GM13977 (cell line): Measurements from ENCODE around the gene TNFAIP8L2.

Source experiments
- DNase-seq: peaks from one replicate; pipeline ENCODE4 v3.0.0; 2012; ENCODE audit warnings: low spot score
- in situ Hi-C: fragments of 300-500 bp; cut with MboI; formaldehyde crosslinking; loops from one replicate; pipeline ENCODE4 v1.12.0; 2022; ENCODE audit warnings: low sequenced_read_pairs, low pct_unique_long_range_greater_than_20kb, mixed read lengths, inconsistent platforms; ENCODE audit not compliant: unreplicated experiment
- TF ChIP-seq, protein P1 (sequence below): IDR thresholded peaks from 2 replicates; pipeline ENCODE4 v1.5.1; 2012; ENCODE audit warnings: mild to moderate bottlenecking, control low read depth; ENCODE audit not compliant: insufficient read depth; ENCODE audit errors: extremely low read depth, missing control alignments

TNFAIP8L2 gene

DNA sequence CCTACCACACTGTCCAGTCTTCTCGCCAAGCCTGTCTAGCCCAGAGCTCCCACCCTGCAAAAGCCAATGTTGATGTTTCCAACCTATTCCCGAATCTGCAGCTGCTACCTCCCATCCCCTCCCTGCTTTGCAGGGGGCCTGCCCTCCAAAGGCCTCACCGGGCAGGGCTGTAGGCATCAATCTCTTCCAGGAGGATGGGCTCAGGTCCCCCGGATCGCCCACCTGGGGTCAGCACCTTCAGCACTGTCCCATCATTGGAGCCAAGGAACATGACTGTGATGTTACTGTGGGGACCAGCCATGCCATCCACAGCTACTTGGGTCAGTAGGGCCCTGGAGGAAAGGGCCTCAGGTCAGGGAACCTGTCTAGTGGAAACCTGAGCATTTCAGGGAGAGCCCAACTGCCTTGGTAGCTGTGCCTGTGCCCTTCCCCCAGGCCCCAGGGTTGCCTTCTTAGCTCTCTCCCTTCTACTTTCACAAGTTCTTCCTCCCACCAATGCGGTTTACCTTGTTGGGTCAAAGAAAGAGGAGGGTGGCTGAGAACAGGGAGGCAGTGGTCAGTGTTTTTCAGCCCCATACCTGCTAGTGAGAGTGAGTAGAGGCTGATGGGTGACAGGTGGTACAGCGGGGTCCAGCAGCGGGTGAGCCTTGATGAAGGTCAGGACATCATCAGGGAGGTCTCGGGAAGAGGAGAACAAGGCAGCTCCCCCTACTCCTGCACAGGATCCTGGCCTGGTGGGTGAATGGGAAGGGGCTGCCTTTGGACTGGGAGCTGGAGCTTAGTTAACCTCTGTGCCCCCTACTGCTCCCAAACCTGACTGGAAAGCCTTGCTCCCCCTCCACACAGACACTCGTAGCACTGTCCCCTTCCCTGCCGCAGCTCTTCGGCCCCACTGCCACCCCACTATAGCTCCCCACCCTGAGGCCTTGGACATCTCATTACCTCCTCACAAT is 20.7 kb upstream of the TNFAIP8L2 start:
- TF ChIP-seq, protein P1, sequence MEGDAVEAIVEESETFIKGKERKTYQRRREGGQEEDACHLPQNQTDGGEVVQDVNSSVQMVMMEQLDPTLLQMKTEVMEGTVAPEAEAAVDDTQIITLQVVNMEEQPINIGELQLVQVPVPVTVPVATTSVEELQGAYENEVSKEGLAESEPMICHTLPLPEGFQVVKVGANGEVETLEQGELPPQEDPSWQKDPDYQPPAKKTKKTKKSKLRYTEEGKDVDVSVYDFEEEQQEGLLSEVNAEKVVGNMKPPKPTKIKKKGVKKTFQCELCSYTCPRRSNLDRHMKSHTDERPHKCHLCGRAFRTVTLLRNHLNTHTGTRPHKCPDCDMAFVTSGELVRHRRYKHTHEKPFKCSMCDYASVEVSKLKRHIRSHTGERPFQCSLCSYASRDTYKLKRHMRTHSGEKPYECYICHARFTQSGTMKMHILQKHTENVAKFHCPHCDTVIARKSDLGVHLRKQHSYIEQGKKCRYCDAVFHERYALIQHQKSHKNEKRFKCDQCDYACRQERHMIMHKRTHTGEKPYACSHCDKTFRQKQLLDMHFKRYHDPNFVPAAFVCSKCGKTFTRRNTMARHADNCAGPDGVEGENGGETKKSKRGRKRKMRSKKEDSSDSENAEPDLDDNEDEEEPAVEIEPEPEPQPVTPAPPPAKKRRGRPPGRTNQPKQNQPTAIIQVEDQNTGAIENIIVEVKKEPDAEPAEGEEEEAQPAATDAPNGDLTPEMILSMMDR: peak; percentile 25
- no peak for DNase-seq
- in situ Hi-C loops: no loop called here

DNA sequence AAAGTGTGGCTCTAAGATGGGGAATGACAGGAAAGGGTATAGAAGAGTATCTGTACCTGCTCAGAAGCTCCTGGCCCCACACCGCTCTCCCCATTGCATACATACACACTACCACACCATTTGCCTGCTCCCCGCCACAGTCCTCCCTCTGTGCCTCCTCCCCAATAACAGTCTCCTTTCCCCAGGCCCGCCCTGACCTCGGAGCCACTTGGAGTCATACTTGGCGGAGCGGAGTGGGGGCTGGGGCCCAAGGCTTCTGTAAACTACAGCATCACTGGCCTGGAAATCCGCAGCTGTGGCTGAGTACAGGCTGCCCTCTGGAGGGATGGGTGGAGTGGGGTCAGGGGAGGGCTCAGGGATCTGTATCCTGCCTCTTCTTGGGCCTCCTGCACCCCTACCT is 18.7 kb upstream of the TNFAIP8L2 start:
- TF ChIP-seq, protein P1: no peak
- no peak for DNase-seq
- in situ Hi-C loops: no loop called here

DNA sequence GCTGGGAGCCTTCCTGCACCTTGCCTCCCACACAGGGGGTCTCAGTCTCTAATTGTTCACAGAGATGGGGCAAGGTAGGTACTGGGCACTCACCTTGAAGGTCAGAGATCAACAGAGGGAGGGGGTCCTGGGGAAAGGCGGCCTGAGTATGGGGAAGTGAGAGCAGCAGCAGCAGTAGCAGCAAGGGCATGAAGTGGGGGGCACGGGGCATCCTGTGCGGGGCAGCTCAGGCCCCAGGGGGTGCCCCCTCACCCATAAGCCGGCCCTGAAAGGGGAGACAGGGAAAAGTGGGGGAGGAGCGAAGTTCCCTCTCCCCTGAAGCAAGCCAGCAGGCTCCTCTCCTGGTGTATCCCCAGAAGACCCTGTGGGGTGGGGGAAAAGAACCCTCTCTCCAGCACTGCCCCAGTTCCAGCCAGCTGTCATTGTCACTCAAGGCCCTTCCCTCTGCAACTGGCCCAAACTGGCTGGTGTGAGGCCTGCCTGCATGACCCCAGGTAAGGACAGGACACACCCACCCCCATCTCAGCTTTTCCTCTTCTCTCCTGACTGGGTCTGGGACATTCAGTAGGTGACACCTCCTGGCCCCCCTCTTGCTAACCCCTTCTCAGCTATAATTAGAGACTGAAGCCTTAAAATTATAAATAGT is 13.9 kb upstream of the TNFAIP8L2 start:
- TF ChIP-seq, protein P1: no peak
- DNase-seq: no peak
- in situ Hi-C loops: no loop called here

DNA sequence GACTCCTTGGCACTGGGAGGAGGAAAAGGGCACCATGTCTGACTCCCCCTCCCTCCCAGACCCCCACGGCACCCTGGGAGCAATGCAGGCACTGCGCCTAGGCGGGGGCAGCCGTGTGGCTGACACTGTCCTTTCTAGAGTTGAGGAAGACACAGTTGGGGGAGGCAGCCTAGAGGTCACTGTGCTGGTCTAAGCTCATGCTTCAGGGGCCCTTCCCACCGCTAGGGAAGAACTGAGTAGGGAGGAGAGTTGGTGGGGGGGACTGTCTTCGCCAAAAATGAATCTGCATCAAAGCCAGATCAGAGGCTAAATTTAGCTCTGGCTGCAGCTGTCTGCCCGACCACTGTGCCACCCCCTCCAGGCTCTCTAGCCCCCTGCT is 13.4 kb upstream of the TNFAIP8L2 start:
- TF ChIP-seq, protein P1: no peak
- DNase-seq: no peak
- in situ Hi-C loops: no loop called here

DNA sequence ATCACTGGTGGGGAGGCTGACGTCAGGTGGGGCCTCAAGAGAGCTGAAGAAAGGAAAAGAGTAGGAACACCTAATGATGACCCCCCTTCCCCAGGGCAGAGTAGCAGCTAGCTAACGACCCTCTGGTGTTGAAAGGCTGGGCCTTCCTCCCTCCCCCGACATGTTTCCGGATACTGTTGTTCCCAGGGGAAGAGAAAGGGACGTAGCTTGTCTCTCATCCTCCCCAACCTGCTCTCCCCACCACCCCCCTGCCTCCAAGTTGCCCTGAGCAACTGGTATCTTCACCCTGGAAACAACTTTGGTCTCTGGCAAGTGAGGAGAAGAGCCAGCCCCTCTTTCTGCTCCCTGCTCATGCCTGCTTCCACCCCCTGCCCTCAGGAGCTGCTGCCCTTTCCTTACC is 12.5 kb upstream of the TNFAIP8L2 start:
- DNase-seq: no peak
- TF ChIP-seq, protein P1: no peak
- in situ Hi-C loops: no loop called here

DNA sequence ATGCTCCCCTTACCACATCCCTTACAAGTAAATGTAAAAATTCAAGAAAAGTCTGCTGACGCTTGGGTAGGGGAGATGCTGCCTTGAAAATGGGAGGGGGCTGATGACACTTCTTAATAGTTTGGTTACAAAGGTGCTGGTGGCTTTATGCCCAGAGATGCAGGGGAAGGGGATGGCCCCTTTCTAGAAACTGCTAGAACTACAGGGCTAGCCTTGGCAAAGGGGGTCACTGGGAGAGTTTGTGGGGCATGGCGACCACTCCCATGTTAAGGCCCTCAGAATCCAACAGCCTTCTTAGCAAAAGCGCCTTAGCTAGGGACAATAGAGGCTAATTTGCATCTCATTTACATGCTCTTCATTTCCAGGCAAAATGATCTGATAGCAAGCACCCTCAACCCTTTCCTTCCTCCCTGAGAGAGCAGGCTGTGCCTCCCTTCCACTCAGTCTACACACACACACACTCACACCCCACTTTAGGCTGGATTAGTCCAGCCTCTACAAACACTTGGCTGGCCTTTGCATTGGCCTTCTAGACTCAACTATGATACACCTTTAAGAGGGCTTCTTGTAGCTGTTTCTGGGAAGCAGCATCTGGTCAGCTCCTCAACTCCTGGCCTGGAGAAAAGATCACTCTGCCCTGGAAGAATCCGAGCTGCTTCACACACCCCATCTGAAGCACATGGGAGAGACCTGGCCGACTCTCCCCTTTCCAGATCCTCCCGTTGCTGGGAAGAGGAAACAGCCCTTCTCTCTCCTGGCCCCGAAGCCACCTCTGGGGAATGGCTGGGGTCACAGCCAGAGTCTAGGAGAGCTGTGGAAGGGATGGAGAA is 11.8 kb upstream of the TNFAIP8L2 start:
- in situ Hi-C loops: no loop called here
- TF ChIP-seq, protein P1: no peak
- DNase-seq: no peak
